ENCODE measurements around the gene JAM3. TPM values are rescaled to one million over a fixed set of nuclear protein-coding genes. Genes with fewer than 3 reads are reported as not detected.
"Not testable (repeated sequence)": the region's sequence is repeated elsewhere in the genome, so short reads cannot be mapped to it uniquely, and the experiment has no call there.

Gene JAM3
- total and polyA plus RNA-seq, 2 donors (not counting 1 experiment from before 2014, with no cell fraction given): 13.5 to 29.6 TPM

- H3K36me3 ChIP-seq (replicated peaks in 1 of 2; ENCODE audit: control extremely low read depth in 1 of 2, control insufficient read depth in 1 of 2, extremely low read depth in 1 of 2, insufficient read depth in 2 of 2, low read length in 1 of 2): peaks cover 0 to 14% of the 10 kb centered on the region in 2 experiments
Measured at GRCh38 chr11:134181707-134182106, 112.8 kb downstream of the JAM3 start.

GRCh38 chr11:134188092-134188491 is 119.2 kb downstream of the JAM3 start:
- DNase-seq; H3K27ac ChIP-seq (ENCODE audit: low read length in 2 of 2); H3K9me3 Mint-ChIP-seq (ENCODE audit: insufficient read depth); H3K79me2 ChIP-seq (ENCODE audit: control insufficient read depth, insufficient read depth, low read length); H2AFZ ChIP-seq (ENCODE audit: insufficient read depth, low read depth, low read length, poor library complexity, severe bottlenecking); H4K20me1 ChIP-seq (ENCODE audit: control insufficient read depth, insufficient read depth, low read length, poor library complexity, severe bottlenecking); ATAC-seq (ENCODE audit: low read depth); H3K4me3 ChIP-seq (ENCODE audit: control extremely low read depth in 1 of 5, extremely low read depth in 1 of 5, insufficient read depth in 1 of 5, low read depth in 2 of 5, low read length in 4 of 5); H3K4me1 Mint-ChIP-seq; H3K27me3 ChIP-seq (replicated peaks in 1 of 4; ENCODE audit: control extremely low read depth in 1 of 4, control insufficient read depth in 3 of 4, insufficient read depth in 4 of 4, low read length in 3 of 4); H3K4me3 Mint-ChIP-seq; H3K4me2 ChIP-seq (replicated peaks; ENCODE audit: low read depth, low read length, poor library complexity, severe bottlenecking); H3K27ac Mint-ChIP-seq; intact Hi-C loops (cut with micrococcal nuclease); POLR2A ChIA-PET; H3K27me3 Mint-ChIP-seq; H3K9ac ChIP-seq (ENCODE audit: low read length); H3K4me1 ChIP-seq (ENCODE audit: control insufficient read depth in 2 of 2, insufficient read depth in 2 of 2, low read length in 2 of 2); H3K9me3 ChIP-seq (ENCODE audit: control extremely low read depth in 1 of 3, control insufficient read depth in 2 of 3, insufficient read depth in 1 of 3, low read length in 2 of 3): not testable (repeated sequence)
- WGBS (ENCODE audit: insufficient coverage): 98% methylated on average over 8 of the region's 8 CpGs
- H3K36me3 ChIP-seq (replicated peaks in 1 of 2; ENCODE audit: control extremely low read depth in 1 of 2, control insufficient read depth in 1 of 2, extremely low read depth in 1 of 2, insufficient read depth in 2 of 2, low read length in 1 of 2): peaks cover 1 to 35% of the 10 kb centered on the region in 2 experiments
- CTCF ChIA-PET: interaction anchor here (0.9 kb wide), 1 partner anchor 10 kb away, joined by 3 read pairs; no protein-coding TSS in a partner anchor

More at GRCh38 chr11:134181707-134182106, 112.8 kb downstream of the JAM3 start:
- no peaks in the 10 kb centered on the region for H3K4me1 ChIP-seq (ENCODE audit: control insufficient read depth in 2 of 2, insufficient read depth in 2 of 2, low read length in 2 of 2)
- no peak overlapping the region for H3K4me3 ChIP-seq (ENCODE audit: control extremely low read depth in 1 of 5, extremely low read depth in 1 of 5, insufficient read depth in 1 of 5, low read depth in 2 of 5, low read length in 4 of 5)
- intact Hi-C loops (cut with micrococcal nuclease): no loop called here
- H3K79me2 ChIP-seq (ENCODE audit: control insufficient read depth, insufficient read depth, low read length): no peaks in the 10 kb centered on the region
- no peaks in the 10 kb centered on the region for H4K20me1 ChIP-seq (ENCODE audit: control insufficient read depth, insufficient read depth, low read length, poor library complexity, severe bottlenecking)
- ChIA-PET CTCF (no interaction called here), POLR2A (no interaction called here)
- no peak overlapping the region for H3K9ac ChIP-seq (ENCODE audit: low read length)
- 100% methylated on average over 1 of the region's 4 CpGs for WGBS (ENCODE audit: insufficient coverage)
- H3K9me3 ChIP-seq (ENCODE audit: control extremely low read depth in 1 of 3, control insufficient read depth in 2 of 3, insufficient read depth in 1 of 3, low read length in 2 of 3): no peaks in the 10 kb centered on the region
- no peak overlapping the region for H3K4me3 Mint-ChIP-seq
- H3K4me2 ChIP-seq (replicated peaks; ENCODE audit: low read depth, low read length, poor library complexity, severe bottlenecking): no peak overlapping the region
- H3K4me1 Mint-ChIP-seq: no peaks in the 10 kb centered on the region
- H2AFZ ChIP-seq (ENCODE audit: insufficient read depth, low read depth, low read length, poor library complexity, severe bottlenecking): no peak overlapping the region
- no peak overlapping the region for H3K27ac Mint-ChIP-seq
- H3K27me3 Mint-ChIP-seq: no peaks in the 10 kb centered on the region
- H3K27me3 ChIP-seq (replicated peaks in 1 of 4; ENCODE audit: control extremely low read depth in 1 of 4, control insufficient read depth in 3 of 4, insufficient read depth in 4 of 4, low read length in 3 of 4): no peaks in the 10 kb centered on the region
- no peak for TF ChIP-seq CTCF (IDR thresholded peaks at IDR 0.05)
- no peak for TF ChIP-seq EZH2 (IDR thresholded peaks at IDR 0.05; ENCODE audit: borderline replicate concordance, insufficient read depth, low read depth, low read length, poor library complexity, severe bottlenecking)
- DNase-seq: no peak
- H3K9me3 Mint-ChIP-seq (ENCODE audit: insufficient read depth): no peaks in the 10 kb centered on the region
- H3K27ac ChIP-seq (ENCODE audit: low read length in 2 of 2): no peak overlapping the region
- ATAC-seq (ENCODE audit: low read depth): no peak

All from B cell (primary cell).